UCSD-AML1 (cell line): ENCODE measurements around the gene SHISAL2A.
A peak's percentile ranks its signal among the peaks of the same experiment; 100 is the strongest.

Experiments
- DNase-seq: peaks from one replicate; lab custom pipeline; 2025; ENCODE audit not compliant: unreplicated experiment; lab: John Stamatoyannopoulos, UW

Gene SHISAL2A

DNA sequence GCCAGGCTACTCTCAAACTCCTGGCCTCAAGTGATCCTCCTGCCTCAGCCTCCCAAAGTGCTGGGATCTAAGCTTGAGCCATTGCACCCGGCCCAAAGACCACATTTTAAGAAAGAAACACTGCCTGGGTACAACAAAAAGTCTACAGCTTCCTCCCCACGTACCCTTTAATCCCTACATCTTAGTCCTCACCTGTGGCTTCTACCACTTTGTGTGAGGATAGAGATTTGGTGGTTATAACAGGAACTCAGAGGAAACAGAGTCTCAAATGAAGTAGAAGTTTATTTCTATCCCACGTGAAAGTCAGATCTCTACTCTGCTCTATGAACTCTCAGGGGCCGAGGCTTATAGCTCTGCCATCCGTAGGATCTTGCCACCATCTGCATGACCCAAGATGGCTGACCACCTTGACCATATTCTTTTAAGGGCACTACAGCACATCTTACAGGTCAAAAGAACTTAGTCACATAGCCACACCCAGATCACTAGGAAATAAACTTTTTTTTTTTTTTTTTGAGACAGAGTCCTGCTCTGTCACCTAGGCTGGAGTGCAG, 17.4 kb upstream of the SHISAL2A start:
- DNase-seq = no peak

DNA sequence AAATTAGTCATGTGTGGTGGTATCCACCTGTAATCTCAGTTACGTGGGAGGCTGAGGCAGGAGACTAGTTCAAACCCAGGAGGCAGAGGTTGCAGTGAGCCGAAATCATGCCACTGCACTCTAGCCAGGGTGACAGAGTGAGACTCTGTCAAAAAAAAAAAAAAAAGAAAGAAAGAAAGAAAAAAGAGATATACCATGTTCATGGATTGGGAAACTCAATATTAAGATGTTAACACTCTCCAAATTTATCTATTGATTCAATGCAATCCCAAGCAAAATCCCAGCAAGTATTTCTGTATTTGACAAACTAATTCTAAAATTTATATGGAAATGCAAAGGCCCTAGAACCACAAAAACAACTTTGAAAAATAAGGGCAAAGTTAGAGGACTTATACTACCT, 11.0 kb upstream of the SHISAL2A start:
- no peak for DNase-seq

- no peak for DNase-seq
These were observed 9.2 kb upstream of the SHISAL2A start for GRCh38 chr1:52623812-52624211.

DNA sequence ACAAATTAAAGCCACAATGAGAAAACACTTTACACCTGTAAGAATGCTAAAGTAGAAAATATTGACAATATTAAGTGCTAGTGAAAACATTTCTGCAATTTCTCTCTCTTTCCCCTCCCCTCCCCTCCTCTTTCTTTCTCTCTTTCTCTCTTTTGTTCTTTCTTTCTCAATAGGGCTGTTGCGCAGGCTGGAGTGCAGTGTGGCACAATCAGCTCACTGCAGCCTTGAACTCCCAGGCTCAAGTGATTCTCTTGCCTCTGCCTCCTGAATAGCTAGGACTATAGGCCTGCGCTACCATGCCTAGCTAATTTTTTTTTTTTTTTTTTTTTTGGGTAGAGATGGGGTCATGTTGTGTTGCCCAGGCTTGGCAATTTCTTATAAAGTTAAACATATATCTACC, 5.9 kb upstream of the SHISAL2A start:
- DNase-seq = no peak

DNA sequence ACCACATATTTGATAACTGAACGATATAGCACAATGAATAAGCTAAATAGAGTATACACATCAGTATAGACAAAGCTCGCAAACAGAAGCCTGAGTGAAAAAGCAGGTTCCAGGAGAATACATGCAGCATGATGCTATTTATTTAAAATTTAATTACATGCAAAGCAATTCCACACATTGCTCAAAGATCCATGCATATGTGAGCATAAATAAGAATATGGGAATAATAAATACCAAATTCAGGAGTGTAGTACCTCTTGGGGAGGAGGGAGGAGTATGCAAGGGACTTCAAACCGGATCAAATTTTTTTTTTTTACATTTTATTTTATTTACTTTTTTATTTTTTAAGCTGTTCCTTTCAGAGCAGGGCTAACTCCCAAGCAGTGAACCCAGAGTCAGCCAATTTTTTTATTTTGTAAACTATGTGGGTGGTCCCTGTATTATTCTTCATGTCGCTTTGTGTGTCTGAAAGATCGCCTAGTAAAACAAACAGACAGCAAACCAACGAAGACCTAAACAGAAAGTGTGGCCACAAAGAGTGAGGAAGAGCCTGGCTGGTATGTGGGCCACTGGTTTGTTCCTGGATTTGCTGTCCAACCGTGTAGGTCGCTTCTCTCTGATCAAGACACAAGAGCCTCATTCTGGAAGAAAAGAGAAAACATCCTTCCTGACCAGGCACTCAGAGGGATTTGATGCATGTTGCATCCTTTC, 4.2 kb upstream of the SHISAL2A start:
- no peak for DNase-seq

- no peak for DNase-seq
These were observed 3.7 kb upstream of the SHISAL2A start for GRCh38 chr1:52629325-52629643.

- DNase-seq = no peak
These were observed 3.3 kb upstream of the SHISAL2A start for GRCh38 chr1:52629667-52630066.

DNA sequence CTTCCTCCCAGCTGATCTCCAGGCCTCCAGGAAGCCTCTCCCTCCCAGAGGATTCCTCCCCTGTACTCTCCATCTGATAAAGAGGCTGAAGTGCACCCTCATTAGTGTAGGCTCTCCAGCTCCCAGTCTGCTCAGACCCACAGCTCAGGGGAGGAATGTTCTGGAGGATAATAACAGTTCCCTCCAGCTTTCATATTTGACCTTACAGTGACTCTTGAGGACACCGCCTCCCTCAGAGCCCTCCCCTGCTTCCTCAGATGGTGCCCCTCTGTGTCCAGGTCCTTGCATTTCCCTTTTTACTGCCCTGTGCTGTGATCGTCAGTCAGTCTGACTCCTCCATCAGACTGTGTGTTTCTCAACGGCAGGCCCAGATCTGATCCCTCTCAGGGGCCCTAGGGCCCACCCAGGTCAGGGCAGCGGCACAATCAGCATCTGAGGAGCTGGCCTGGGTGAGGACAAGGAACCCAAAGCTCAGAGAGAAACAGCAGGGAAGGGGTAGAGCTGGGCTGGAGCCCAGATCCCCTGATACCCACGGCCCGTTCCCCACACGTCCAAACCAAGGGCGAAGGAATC, 1.1 kb upstream of the SHISAL2A start:
- no peak for DNase-seq

DNA sequence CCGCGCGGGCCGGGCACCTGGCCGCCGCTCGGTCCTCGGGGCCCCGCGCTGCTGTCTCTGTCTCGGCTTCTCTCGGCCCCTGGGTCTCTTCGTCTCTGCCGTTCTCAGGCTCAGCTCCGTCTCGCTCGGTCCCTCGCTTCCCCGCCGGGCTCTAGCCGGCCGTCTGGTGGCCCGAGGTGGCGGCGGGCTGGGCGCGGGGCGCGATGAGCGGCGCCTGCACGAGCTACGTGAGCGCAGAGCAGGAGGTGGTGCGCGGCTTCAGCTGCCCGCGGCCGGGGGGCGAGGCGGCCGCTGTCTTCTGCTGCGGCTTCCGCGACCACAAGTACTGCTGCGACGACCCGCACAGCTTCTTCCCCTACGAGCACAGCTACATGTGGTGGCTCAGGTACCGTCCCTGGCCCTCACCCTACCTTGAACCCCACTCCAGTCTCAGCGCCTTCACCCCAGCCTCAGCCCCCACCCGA, 355 bp downstream of the SHISAL2A start:
- no peak for DNase-seq

GRCh38 chr1:52634111-52634510, 1.1 kb downstream of the SHISAL2A start:
- DNase-seq = no peak

GRCh38 chr1:52635321-52636089, 2.5 kb downstream of the SHISAL2A start:
- no peak for DNase-seq

DNA sequence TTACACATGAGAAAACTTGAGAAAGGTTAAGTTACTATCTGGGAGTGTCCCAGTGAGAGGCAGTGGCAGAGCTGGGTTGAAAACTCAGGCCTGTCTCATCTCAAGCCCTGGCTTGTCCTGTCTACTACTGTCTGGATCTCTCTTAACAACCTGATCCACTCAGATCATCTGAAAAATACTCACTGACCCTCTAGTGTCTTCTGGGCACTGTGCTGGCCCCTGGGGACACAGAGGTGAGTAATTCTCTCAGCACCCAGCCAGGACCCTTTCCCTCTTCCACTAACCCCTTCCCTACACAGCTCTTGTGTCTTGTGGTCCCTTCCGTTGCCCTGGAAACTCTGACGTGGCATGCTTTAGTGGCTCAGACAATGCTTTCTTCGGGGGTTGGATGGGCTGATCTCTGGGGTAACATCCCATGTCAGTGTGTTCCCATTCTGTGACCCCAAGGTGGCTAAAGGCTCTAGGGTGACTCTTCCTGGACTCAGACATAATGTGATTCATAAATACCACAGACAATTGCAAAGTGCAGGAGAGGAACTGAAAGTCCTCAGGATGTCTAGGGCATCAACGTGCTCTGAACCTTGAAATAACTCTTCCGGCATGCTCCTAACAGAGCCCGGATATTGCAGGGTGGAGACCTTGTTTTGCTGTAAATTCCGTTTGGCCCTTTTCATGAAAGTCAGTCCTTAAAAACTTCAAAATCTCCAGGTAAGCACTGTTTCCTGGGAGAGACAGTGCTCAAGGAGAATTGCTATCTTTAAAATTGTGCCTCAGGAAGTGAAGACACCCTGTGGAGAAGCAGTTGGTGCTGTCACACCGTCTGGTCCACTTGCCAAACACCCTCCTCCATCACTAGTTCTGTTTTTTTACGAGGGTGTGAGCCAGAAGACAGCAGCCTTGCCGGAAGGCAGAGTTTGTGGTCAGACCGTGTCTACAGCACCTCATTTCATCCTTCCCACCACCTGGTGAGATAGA, 4.0 kb downstream of the SHISAL2A start:
- DNase-seq = peak; percentile 16

DNA sequence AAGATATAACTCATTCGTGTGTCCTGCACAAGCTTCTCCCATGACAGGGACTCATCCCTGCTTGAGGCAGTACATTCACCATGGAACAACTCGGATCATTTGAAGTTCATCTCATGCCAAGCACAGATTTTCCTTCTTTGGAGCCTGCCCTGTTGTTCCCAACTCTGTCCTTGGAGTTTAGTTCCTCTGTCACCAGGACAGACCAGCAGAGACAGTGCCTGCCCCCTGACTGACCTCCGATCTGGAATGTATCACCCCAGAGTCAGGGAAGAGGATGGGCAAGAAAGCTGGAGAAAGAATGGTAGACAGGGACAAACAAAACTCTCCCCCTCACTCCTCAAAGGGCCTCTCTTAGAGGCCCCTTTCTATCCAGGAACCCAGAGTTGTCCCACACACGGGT, 5.0 kb downstream of the SHISAL2A start:
- DNase-seq = no peak

DNA sequence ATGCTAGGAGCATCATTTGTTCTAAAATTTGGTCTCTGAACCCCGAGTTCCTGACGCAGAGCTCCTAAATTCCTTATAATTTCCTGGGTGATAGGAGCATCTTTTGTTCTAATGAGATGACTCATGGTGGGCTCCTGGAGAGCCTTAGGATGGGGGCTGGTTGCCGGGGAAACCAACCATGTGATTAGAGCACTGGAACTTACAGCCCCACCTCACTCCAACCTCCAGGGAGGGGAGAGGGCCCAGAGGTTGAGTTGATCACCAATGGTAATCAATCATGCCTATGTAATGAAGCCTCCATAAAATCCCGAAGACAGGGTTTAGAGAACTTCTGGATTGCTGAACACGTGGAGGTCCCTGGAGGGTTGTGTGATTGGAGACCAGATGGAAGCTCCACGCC, 7.7 kb downstream of the SHISAL2A start:
- DNase-seq = no peak

DNA sequence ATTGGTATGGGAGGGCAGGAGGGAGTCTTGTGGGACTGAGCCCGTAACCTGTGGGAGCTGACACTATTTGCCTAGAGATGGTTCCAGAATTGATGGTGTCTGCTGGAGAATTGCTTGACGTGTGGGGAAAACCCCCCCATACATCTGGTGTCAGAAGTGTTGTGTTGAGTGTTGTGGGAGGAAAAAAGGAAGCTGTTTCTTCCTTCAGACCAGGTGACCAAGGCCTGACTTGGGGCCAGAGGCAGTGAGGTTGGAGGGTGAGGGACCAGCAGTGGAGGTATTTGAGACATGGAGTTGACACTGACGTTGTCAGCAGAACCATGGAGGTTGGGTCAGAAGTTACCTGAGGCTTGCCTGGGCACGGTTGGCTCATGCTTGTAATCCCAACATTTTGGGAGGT, 8.3 kb downstream of the SHISAL2A start:
- DNase-seq = no peak

DNA sequence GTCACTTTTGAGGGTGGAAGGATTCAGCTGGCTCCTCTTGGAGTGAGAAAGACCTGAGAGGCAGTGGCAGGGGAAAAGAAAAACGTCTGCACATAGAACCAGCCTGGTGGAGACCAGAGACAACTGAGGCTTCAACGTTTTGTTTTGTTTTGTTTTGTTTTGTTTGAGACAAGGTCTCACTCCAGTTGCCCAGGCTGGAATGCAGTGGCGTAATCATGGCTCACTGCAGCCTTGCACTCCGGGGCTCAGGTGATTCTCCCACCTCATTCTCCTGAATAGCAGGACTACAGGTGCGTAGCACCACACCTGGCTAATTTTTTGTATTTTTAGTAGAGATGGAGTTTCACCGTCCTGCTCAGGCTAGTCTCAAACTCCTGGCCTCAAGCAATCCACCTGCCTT, 12.3 kb downstream of the SHISAL2A start:
- DNase-seq = no peak

DNA sequence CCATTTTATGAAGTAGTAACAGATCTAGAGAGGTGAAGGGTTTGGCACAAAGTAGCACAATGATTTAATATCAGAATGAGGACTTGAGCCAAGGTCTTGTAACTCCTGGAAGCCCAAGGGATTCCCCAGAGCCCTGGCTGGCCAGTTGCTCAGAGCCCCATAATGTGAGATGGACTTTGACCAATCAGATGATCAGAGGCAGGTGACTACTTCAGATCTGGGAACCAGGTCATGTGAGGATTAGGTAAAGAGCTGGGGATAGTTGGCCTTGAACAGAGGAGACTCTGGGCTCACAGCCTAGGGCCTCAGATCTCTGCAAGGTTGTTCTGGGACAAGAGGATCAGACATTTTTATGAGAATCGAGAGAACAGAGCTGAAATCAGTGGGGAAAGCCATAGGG, 18.9 kb downstream of the SHISAL2A start:
- DNase-seq = no peak

DNA sequence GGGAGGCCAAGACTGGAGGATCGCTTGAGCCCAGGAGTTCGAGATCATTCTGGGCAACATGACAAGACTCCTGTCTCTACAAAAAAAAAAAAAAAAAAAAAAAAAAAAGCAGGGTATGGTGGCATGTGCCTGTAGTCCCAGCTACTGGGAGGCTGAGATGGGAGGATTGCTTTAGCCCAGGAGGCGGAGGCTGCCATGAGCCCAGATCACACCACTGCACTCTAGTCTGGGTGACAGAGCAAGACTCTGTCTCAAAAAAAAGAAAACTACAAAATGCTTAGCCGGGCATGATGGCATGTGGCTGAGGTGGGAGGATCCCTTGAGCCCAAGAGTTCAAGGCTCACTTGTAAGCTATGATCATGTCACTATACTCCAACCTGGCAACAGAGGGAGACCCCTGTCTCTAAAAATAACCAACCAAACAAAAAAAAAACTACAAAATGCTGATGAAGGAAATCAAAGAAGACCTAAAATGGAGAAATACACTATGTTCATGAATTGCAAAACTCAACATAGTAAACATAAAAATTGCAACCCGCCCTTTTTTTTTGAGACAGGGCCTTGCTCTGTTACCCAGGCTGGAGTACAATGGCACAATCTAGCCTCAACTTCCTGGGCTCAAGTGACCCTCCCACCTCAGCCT, 20.4 kb downstream of the SHISAL2A start:
- DNase-seq = no peak

GRCh38 chr1:52654063-52654462, 21.1 kb downstream of the SHISAL2A start:
- no peak for DNase-seq

DNA sequence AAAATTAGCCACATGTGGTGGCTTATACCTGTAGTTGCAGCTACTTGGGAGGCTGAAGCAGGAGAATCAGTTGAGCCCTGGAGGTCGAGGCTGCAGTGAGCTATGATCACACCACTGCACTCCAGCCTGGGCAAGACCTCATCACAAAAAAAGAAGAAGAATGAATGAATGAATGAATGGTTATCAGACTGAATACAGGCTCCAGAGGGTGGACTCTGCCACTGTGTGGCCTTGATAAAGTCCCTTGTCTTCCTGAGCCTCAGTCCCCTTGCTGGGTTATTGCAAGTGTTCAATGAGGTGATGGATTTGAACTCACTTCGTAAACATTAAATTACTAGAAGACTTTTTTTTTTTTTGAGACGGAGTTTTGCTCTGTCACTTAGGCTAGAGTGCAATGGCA, 24.7 kb downstream of the SHISAL2A start:
- DNase-seq = no peak
